ENCODE measurements around the gene HEBP1.

HEBP1 gene

GRCh38 chr12:12951504-12951903, 48.6 kb downstream of the HEBP1 start:
- DNase-seq (ENCODE audit: low read depth in 2 of 2): no peak

DNA sequence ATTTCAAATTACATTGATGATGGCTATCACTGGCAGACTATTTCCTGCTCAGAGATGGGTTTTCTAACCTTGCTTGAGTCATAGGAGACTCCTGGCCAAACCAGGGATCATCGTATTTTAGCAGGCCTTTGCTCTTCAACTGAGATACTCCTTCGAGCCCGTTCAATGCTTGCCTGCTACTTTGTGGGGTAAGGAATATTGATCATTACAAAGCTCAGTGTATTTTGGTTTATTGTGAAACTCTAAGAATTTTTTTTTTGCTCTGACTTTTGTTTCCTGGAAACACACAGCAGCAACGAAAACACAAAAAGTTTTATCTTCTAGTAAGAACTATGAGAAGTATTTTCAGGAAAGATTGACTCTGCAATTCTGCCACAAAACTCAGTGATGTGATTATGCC, 52.2 kb downstream of the HEBP1 start:
- no peak for DNase-seq (ENCODE audit: low read depth in 2 of 2)

- DNase-seq (ENCODE audit: low read depth in 2 of 2): no peak
These were observed 53.2 kb downstream of the HEBP1 start for GRCh38 chr12:12946686-12947355.

DNA sequence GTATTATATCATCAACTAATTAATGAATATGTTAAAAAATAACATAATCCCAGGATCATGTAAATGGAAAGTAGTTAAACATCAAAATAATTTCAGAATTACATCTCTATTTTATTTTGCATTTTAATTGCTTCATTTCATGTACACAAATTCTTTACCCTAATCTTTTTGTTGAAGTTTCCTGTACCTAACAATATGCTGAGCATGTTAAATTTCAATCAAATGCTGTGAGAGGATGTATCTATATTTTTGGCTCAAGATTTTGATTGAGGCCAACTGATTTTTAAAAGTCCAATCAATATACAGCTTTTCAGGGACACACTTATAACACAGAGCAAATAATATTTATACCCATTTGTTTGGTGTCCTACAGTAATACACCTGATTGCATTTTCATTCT, 54.5 kb downstream of the HEBP1 start:
- DNase-seq (ENCODE audit: low read depth in 2 of 2): no peak

DNA sequence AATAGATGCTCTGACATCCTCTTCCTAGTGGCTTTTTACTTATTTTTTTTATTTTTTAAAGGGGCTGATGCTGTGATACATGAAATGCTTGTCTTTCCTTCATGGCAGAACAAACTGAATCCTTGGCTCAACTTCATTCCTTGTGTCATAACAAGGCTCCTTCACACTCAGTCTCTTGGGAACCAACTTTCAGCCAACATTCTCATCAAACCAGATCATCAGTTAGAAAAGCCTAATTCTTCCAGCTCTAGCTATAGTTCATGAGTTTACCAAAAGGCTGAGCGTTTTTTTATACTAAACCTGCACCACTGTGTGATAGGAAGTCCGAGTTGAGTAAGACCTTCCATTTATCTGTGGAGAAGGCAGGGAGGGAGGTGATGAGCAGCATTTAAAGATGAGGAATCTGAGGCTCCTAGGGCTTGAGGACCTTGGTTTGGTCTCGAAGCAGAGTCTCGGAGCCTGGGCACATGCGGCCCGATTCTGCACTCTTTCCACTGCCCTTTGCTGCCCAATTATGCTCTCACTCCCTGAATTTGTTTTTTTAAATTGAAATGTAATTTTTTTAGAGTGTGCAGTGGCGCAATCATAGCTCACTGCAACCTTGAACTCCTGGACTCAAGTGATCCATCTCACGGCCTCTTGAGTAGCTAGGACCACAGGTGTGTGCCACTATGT, 56.3 kb downstream of the HEBP1 start:
- no peak for DNase-seq (ENCODE audit: low read depth in 2 of 2)

DNA sequence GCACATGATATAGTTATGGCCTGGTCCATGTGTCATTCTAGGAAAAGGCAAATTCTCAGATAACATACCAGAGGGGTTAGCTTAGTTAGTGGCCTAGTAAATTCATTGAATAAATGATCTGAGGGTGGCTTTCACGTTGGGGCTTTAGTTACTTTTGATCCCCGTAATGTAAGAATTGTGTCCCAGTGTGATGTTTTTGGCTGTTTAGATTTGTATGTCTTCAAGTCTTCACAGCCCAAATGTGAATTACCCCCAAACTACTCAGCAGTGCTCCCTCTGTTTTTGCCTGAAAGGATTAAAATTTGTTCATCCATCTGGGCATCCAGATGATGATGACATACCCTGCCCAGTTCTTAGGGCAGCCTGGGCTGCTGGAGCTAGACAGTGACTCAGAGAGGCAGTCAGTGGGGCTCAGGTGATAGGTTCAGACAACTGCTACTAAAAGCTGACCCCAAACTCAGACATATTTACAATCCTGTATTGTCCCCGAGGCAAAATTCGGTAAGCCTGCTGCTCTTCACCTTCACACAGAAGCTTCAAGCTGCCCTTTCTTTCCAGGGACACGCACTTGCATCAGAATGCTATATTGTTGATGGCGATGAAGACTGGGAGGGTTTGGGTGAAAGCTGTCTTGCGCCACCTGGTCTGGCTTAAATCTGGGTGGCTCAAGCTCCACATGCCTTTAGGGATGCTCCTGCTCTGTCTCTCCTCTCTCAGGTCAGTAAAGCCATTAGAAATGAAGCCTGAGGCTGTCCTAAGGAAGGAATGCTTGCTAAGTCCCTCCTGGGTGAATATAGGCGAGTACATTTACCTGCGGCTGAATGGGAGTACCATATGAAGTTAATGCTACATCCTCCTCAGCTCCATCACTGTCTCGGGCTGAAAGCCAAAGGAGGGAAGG, 58.4 kb downstream of the HEBP1 start:
- no peak for DNase-seq (ENCODE audit: low read depth in 2 of 2)

DNA sequence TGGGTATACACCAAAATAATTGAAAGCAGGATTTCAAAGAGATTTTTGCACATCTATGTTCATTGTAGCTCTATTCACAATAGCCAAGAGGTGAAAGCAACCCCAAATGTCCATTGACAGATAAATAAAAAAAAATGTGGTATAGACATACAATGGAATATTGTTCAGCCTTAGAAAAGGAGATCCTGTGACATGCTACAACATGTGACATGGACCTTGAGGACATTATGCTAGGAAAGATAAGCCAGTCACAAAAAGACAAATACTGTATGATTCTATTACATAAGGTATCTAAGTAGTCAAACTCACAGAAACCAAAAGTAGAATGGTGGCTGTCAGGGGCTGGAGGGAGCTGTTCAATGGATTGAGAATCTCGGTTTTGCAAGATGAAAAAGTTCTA, 60.2 kb downstream of the HEBP1 start:
- DNase-seq (ENCODE audit: low read depth in 2 of 2): no peak

- DNase-seq (ENCODE audit: low read depth in 2 of 2): no peak
These were observed 61.5 kb downstream of the HEBP1 start for GRCh38 chr12:12938541-12938940.

- no peak for DNase-seq (ENCODE audit: low read depth in 2 of 2)
These were observed 63.0 kb downstream of the HEBP1 start for GRCh38 chr12:12936983-12937491.

GRCh38 chr12:12934556-12934955, 65.5 kb downstream of the HEBP1 start:
- no peak for DNase-seq (ENCODE audit: low read depth in 2 of 2)

DNA sequence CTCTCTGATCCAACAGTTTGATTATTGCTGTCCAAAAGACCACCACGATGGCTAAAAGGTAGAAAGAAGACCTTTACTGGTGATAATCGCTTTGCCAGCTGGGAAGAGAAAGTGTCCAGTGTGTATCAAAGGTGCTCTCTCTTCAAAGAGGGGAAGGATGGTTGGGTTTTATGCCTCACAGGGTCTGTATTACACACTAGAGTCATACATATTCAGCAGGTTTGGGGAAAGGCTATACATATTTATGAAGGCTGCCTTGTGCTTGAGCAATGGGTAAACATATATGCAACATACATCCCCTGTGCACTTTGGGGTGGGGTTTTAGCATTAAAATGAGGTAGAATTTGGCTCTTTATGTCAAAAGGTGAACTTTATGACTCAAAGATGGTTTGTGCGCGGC, 66.3 kb downstream of the HEBP1 start:
- no peak for DNase-seq (ENCODE audit: low read depth in 2 of 2)

GRCh38 chr12:12930633-12931219, 69.3 kb downstream of the HEBP1 start:
- no peak for DNase-seq (ENCODE audit: low read depth in 2 of 2)

- no peak for DNase-seq (ENCODE audit: low read depth in 2 of 2)
These were observed 70.4 kb downstream of the HEBP1 start for GRCh38 chr12:12929696-12930095.

DNA sequence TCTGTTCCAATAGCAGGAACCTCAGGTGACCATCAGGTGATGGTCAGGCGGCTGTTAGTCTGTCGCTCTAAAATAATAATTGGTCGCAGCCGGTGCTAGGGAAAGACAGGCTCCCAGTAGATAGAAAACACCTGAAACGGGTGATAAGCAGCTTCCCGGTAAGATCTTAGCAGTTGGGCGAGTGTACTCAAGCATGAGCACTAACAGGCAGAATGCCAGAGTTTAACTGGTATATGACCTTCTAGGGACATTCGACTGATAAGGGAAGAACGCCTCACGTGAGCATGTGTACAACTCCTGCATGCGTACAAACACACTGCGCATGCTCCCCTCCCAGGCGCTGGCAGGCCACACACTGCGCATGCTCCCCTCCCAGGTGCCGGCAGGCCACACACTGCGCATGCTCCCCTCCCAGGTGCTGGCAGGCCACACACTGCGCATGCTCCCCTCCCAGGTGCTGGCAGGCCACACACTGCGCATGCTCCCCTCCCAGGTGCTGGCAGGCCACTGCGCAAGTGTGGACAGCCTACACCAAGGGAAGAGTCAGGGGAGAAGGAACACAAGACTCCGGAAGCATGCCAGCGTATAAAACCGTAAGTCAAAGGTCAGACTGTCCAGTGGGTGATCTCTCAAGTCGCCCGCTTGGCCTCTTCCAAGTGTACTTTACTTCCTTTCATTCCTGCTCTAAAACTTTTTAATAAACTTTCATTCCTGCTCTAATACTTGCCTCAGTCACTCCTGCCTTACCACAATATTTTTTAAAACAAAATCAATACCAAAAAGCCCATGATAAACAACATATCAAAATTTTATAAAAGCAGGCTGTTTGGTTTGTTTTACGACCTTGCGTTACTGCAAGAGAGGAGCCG, 72.6 kb downstream of the HEBP1 start:
- peak; percentile 7 to 26 for DNase-seq (ENCODE audit: low read depth in 2 of 2)

- DNase-seq (ENCODE audit: low read depth in 2 of 2): no peak
These were observed 73.4 kb downstream of the HEBP1 start for GRCh38 chr12:12926571-12927071.

- no peak for DNase-seq (ENCODE audit: low read depth in 2 of 2)
These were observed 74.7 kb downstream of the HEBP1 start for GRCh38 chr12:12925388-12925787.
